ENCODE measurements around the gene CD59. TPM values are rescaled to one million over a fixed set of nuclear protein-coding genes. Genes with fewer than 3 reads are reported as not detected.

Gene CD59
- total RNA-seq: 319 TPM

- ATAC-seq: peak; percentile 95
Observed at GRCh38 chr11:33736148-33736812, at the start of gene CD59. Gene CD59 (minus strand): TSS chr11:33736423. CDS start chr11:33722445, 13,978 bp downstream.

- ATAC-seq: no peak
Observed at GRCh38 chr11:33785609-33786008, 49.4 kb upstream of the CD59 start.

- ATAC-seq: no peak
Observed at GRCh38 chr11:33779849-33780528, 43.8 kb upstream of the CD59 start.

- no peak for ATAC-seq
Observed at GRCh38 chr11:33778675-33779074, 42.5 kb upstream of the CD59 start.

GRCh38 chr11:33777906-33778305 lies 41.7 kb upstream of the CD59 start:
- ATAC-seq: no peak

- no peak for ATAC-seq
Observed at GRCh38 chr11:33775832-33776470, 39.7 kb upstream of the CD59 start.

- no peak for ATAC-seq
Observed at GRCh38 chr11:33775467-33775807, 39.2 kb upstream of the CD59 start.

- ATAC-seq: peak; percentile 7
Observed at GRCh38 chr11:33774736-33775466, 38.7 kb upstream of the CD59 start.

GRCh38 chr11:33773987-33774735 lies 37.9 kb upstream of the CD59 start, which contains the start of gene FBXO3:
Gene FBXO3 (minus strand): TSS chr11:33774520. CDS start chr11:33774497, 23 bp downstream.
- ATAC-seq: peak; percentile 89

- peak; percentile 1 for ATAC-seq
Observed at GRCh38 chr11:33773404-33773986, 37.3 kb upstream of the CD59 start.

- ATAC-seq: no peak
Observed at GRCh38 chr11:33772870-33773269, 36.6 kb upstream of the CD59 start.

GRCh38 chr11:33772300-33772699 lies 36.1 kb upstream of the CD59 start:
- ATAC-seq: peak; percentile 67

GRCh38 chr11:33770236-33770635 lies 34.0 kb upstream of the CD59 start:
- no peak for ATAC-seq

- ATAC-seq: peak; percentile 72
Observed at GRCh38 chr11:33769542-33769941, 33.3 kb upstream of the CD59 start.

GRCh38 chr11:33767624-33768023 lies 31.4 kb upstream of the CD59 start:
- no peak for ATAC-seq

- ATAC-seq: no peak
Observed at GRCh38 chr11:33766085-33766484, 29.9 kb upstream of the CD59 start.

- ATAC-seq: no peak
Observed at GRCh38 chr11:33761471-33761870, 25.2 kb upstream of the CD59 start.

GRCh38 chr11:33753304-33753967 lies 17.2 kb upstream of the CD59 start:
- no peak for ATAC-seq

GRCh38 chr11:33751878-33752277 lies 15.7 kb upstream of the CD59 start:
- ATAC-seq: no peak

- ATAC-seq: no peak
Observed at GRCh38 chr11:33747979-33748378, 11.8 kb upstream of the CD59 start.

GRCh38 chr11:33743291-33743690 lies 7.1 kb upstream of the CD59 start:
- ATAC-seq: no peak

Measured in esophagus mucosa (tissue), 1 donor.